Renal pelvis (tissue), 12 donors: Measurements from ENCODE around the gene SULT1E1. TPM values are rescaled to one million over a fixed set of nuclear protein-coding genes. Genes with fewer than 3 reads are reported as not detected.

ENCODE experiments used
- DNase-seq: peaks from one replicate; pipeline ENCODE4 v3.0.0-alpha.2; 2013
- long read RNA-seq, 16 experiments: transcript quantifications; one replicate each; lab custom pipeline, GENCODE V29; 2026
- polyA plus RNA-seq, 3 donors: library from polyadenylated mRNA; unstranded; fragments of 120-200 nt; gene quantifications; one replicate each; pipeline ENCODE4 v1.2.1, GENCODE V29; 2013; ENCODE audit not compliant: insufficient read length in 3 of 3

Gene SULT1E1, protein sequence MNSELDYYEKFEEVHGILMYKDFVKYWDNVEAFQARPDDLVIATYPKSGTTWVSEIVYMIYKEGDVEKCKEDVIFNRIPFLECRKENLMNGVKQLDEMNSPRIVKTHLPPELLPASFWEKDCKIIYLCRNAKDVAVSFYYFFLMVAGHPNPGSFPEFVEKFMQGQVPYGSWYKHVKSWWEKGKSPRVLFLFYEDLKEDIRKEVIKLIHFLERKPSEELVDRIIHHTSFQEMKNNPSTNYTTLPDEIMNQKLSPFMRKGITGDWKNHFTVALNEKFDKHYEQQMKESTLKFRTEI
- polyA plus RNA-seq, result 100 to 1,000 TPM; 409 to 455 (median 413) TPM
- long read RNA-seq, donor 1, transcript SULT1E1-201 (8 exons, 1,780 nt), result major isoform, 79 of 105 reads
- long read RNA-seq, donor 1, partial matches to known transcripts, result 20 of 105 reads
- long read RNA-seq, donor 1, other reads (novel, unspliced or antisense), result 5 of 105 reads
- long read RNA-seq, donor 2, transcript SULT1E1-202 (5 exons, 913 nt), result minor isoform, 9 of 163 reads
- long read RNA-seq, donor 2, transcript SULT1E1-201 (8 exons, 1,780 nt), result major isoform, 105 of 163 reads
- long read RNA-seq, donor 2, partial matches to known transcripts, result 36 of 163 reads
- long read RNA-seq, donor 2, other reads (novel, unspliced or antisense), result 13 of 163 reads
- long read RNA-seq, donor 3, transcript SULT1E1-202 (5 exons, 913 nt), result minor isoform, 8 of 239 reads
- long read RNA-seq, donor 3, transcript SULT1E1-201 (8 exons, 1,780 nt), result major isoform, 150 of 239 reads
- long read RNA-seq, donor 3, partial matches to known transcripts, result 81 of 239 reads
- long read RNA-seq, donor 3, other reads (novel, unspliced or antisense), result 0 of 239 reads
- long read RNA-seq, donor 4, transcript SULT1E1-202 (5 exons, 913 nt), result minor isoform, 9 of 161 reads
- long read RNA-seq, donor 4, transcript SULT1E1-201 (8 exons, 1,780 nt), result major isoform, 104 of 161 reads
- long read RNA-seq, donor 4, partial matches to known transcripts, result 41 of 161 reads
- long read RNA-seq, donor 4, other reads (novel, unspliced or antisense), result 7 of 161 reads
- long read RNA-seq, donor 5, transcript SULT1E1-201 (8 exons, 1,780 nt), result major isoform, 62 of 79 reads
- long read RNA-seq, donor 5, partial matches to known transcripts, result 6 of 79 reads
- long read RNA-seq, donor 5, other reads (novel, unspliced or antisense), result 11 of 79 reads
- long read RNA-seq, donor 6, transcript SULT1E1-201 (8 exons, 1,780 nt), result major isoform, 43 of 79 reads
- long read RNA-seq, donor 6, partial matches to known transcripts, result 28 of 79 reads
- long read RNA-seq, donor 6, other reads (novel, unspliced or antisense), result 5 of 79 reads
- long read RNA-seq, donor 7, transcript SULT1E1-201 (8 exons, 1,780 nt), result major isoform, 171 of 249 reads
- long read RNA-seq, donor 7, transcript SULT1E1-202 (5 exons, 913 nt), result minor isoform, 14 of 249 reads
- long read RNA-seq, donor 7, partial matches to known transcripts, result 52 of 249 reads
- long read RNA-seq, donor 7, other reads (novel, unspliced or antisense), result 12 of 249 reads
- long read RNA-seq, donor 8, transcript SULT1E1-201 (8 exons, 1,780 nt), result major isoform, 14 of 14 reads
- long read RNA-seq, donor 8, partial matches to known transcripts, result 0 of 14 reads
- long read RNA-seq, donor 8, other reads (novel, unspliced or antisense), result 0 of 14 reads
- long read RNA-seq, donor 9, transcript SULT1E1-201 (8 exons, 1,780 nt), result major isoform, 130 of 221 reads
- long read RNA-seq, donor 9, transcript SULT1E1-202 (5 exons, 913 nt), result minor isoform, 9 of 221 reads
- long read RNA-seq, donor 9, partial matches to known transcripts, result 82 of 221 reads
- long read RNA-seq, donor 9, other reads (novel, unspliced or antisense), result 0 of 221 reads
- long read RNA-seq, donor 10, transcript SULT1E1-201 (8 exons, 1,780 nt), result major isoform, 54 of 131 reads
- long read RNA-seq, donor 10, transcript SULT1E1-202 (5 exons, 913 nt), result minor isoform, 8 of 131 reads
- long read RNA-seq, donor 10, partial matches to known transcripts, result 58 of 131 reads
- long read RNA-seq, donor 10, other reads (novel, unspliced or antisense), result 11 of 131 reads
- long read RNA-seq, donor 11, transcript SULT1E1-201 (8 exons, 1,780 nt), result major isoform, 87 of 106 reads
- long read RNA-seq, donor 11, partial matches to known transcripts, result 12 of 106 reads
- long read RNA-seq, donor 11, other reads (novel, unspliced or antisense), result 5 of 106 reads
- long read RNA-seq, donor 12, transcript SULT1E1-201 (8 exons, 1,780 nt), result major isoform, 101 of 156 reads
- long read RNA-seq, donor 12, partial matches to known transcripts, result 54 of 156 reads
- long read RNA-seq, donor 12, other reads (novel, unspliced or antisense), result 0 of 156 reads
- long read RNA-seq, donor 13, transcript SULT1E1-201 (8 exons, 1,780 nt), result major isoform, 94 of 161 reads
- long read RNA-seq, donor 13, partial matches to known transcripts, result 60 of 161 reads
- long read RNA-seq, donor 13, other reads (novel, unspliced or antisense), result 5 of 161 reads
- long read RNA-seq, donor 14, transcript SULT1E1-201 (8 exons, 1,780 nt), result major isoform, 190 of 296 reads
- long read RNA-seq, donor 14, transcript SULT1E1-202 (5 exons, 913 nt), result minor isoform, 10 of 296 reads
- long read RNA-seq, donor 14, partial matches to known transcripts, result 82 of 296 reads
- long read RNA-seq, donor 14, other reads (novel, unspliced or antisense), result 14 of 296 reads
- long read RNA-seq, donor 15, transcript SULT1E1-201 (8 exons, 1,780 nt), result major isoform, 49 of 98 reads
- long read RNA-seq, donor 15, transcript SULT1E1-202 (5 exons, 913 nt), result minor isoform, 5 of 98 reads
- long read RNA-seq, donor 15, partial matches to known transcripts, result 44 of 98 reads
- long read RNA-seq, donor 15, other reads (novel, unspliced or antisense), result 0 of 98 reads
- long read RNA-seq, donor 16, transcript SULT1E1-201 (8 exons, 1,780 nt), result major isoform, 181 of 259 reads
- long read RNA-seq, donor 16, partial matches to known transcripts, result 74 of 259 reads
- long read RNA-seq, donor 16, other reads (novel, unspliced or antisense), result 0 of 259 reads

DNA sequence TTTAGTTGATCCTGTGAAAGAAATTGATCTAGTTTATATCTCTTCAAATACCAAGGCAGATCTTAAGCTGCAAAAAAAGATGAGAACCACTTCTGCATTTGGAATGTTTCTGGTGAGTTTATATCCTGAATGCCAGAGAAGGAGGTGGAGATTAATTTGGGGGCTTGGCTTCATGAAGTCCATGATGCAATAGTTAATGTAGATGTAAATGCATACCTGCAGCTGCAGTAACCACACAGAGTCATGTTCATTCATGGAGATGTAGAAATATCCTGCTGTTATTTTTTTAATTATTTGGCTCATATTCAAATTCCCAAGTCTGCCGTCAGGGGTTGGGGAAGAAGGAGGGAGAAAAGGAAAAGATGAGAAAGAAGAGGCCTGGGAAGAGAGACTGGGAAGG lies at the start of gene SULT1E1:
Gene SULT1E1 (minus strand): TSS at position 94 of the 400 bp plus-strand sequence. CDS start 2,501 bp downstream, outside the sequence.
- peak; percentile 28 for DNase-seq

DNA sequence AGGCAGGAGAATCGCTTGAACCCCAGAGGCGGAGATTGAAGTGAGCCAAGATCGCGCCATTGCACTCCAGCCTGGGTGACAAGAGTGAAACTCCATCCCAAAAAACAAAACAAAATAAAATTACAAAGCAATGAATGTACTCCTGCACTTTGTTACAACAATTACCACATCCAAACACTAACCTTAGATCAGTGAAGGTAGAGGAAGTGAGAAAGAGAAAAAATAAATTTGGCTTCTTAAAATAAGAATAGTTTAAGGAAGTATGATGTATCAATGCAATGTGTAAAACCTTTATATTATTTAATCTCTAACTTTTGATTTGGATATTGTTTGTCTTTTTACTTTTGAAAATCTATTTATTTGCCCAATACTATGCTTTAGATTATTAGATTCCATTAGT lies 49.2 kb upstream of the SULT1E1 start:
- DNase-seq, result no peak

GRCh38 chr4:69907151-69907550 lies 47.2 kb upstream of the SULT1E1 start:
- DNase-seq, result no peak

- DNase-seq, result no peak
These were observed 36.7 kb upstream of the SULT1E1 start for GRCh38 chr4:69896530-69897116.

DNA sequence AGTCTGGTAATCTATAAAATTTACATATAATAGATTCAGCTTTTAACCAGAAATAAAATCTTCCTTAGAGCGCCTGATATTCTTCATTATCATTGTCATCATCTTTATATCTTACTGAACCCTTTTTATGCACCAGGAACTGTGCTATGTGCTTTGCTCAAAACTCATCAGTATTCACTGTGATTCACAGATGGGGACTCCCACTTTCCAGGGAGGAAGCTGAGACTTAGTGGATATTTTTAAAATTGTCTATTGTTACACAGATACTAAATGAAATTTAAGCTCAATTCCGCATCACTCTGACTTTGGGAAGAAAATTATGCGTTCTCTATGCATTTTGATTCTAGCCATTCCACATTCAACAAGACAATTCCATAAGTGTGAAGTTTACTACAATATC lies 34.8 kb upstream of the SULT1E1 start:
- DNase-seq, result no peak

GRCh38 chr4:69894186-69894585 lies 34.2 kb upstream of the SULT1E1 start:
- no peak for DNase-seq

GRCh38 chr4:69888336-69888735 lies 28.4 kb upstream of the SULT1E1 start:
- DNase-seq, result no peak

DNA sequence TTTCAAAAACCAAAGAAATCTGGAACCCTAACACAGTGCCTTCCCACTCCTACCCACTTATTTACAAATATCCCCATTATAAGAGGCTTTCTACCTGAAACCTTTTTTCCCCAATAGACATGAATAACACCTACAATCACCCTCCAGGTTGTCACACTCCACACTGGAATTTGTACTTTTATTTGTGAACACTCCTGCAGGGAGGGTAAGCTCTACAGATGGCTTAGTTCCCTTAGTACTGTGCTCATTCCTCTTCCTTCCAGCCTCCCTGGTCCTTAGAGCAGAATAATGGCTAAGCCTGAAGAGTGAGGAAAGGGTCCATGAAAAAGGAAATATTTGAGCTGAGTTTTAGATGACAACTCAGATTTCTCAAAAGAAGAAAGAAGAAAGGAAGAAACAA lies 22.2 kb upstream of the SULT1E1 start:
- no peak for DNase-seq

- no peak for DNase-seq
These were observed 21.3 kb upstream of the SULT1E1 start for GRCh38 chr4:69881173-69881773.

- no peak for DNase-seq
These were observed 18.3 kb upstream of the SULT1E1 start for GRCh38 chr4:69878250-69878649.

DNA sequence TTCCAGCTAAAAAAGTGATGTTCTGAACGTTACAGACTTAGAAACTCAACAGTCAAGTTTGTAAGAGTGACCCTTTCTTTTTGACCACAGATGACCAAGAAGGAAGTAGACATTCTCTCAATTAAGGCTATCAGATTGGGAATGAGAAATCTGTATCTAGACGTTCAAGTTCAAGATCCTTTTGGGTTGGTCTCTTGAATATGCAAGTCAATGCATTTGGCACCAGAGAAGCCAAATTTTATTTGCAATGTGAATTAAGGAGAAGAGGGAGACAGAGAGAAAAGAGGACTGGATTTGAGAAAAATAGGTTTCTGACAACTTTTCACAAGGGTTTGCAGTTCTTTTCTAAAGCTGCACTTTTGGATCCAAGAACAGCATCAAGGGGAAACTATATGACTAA lies 17.5 kb upstream of the SULT1E1 start:
- no peak for DNase-seq

GRCh38 chr4:69876071-69876470 lies 16.1 kb upstream of the SULT1E1 start:
- DNase-seq, result no peak

DNA sequence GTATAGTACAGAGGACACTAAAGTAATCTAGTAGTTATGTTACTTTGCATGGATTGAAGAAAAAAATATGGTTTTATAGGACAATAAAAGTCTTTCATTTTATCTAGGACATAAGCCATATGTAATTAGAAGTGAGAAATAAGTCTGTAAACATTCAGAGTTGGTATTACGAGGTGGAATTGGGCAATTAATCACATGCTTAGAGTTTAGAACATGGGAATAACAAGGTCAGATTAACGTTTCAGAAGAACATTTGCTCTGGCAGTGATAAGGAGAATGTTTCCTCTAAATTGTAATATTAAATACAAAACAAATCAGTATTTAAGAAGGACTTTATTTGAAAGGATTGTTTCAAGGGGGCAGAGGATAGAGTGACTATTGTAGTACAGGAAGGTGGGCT lies 15.6 kb upstream of the SULT1E1 start:
- peak; percentile 24 for DNase-seq

DNA sequence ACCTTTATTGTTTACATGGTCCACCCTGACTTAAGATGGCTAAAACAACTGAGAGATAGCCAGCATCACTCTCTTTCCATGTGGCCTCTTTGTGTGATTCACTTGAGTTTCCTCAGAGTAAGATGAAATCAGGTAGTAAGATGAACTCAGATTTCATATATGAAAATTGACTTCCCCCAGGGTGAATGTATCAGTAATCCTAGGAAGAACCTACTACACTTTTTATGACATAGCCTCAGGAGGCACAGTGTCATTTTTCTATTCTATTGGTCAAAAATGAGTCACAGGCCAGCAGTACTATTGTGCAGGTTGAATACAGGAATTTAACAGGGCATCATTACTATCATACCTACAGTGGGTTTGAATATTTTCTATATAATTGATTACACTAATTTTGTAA lies 14.6 kb upstream of the SULT1E1 start:
- DNase-seq, result no peak

DNA sequence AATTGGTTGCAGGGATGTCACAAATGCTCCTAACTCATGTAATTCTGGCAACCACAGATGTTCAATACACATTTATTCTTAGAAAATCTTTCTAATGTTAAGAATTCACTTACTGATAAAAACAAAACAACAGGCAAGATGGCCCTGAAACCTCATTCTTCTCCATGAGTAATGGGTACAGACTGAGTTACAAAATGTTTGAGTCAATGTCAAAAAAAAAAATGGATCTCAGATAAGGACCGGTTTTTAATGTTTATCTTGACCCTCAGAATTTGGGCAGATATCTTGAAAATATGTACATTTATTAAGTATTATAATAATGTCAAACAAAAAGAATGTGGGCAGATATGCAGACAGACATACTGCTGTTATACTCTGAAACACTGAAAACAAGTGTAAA lies 1.8 kb upstream of the SULT1E1 start:
- DNase-seq, result no peak

- DNase-seq, result no peak
These were observed 765 bp upstream of the SULT1E1 start for GRCh38 chr4:69860521-69861298.
